ENCODE data around the gene NEGR1. TPM values are rescaled to one million over a fixed set of nuclear protein-coding genes. Genes with fewer than 3 reads are reported as not detected.

The NEGR1 gene
- total RNA-seq, 1 experiment from 2014 or later: 0.05 TPM

DNA sequence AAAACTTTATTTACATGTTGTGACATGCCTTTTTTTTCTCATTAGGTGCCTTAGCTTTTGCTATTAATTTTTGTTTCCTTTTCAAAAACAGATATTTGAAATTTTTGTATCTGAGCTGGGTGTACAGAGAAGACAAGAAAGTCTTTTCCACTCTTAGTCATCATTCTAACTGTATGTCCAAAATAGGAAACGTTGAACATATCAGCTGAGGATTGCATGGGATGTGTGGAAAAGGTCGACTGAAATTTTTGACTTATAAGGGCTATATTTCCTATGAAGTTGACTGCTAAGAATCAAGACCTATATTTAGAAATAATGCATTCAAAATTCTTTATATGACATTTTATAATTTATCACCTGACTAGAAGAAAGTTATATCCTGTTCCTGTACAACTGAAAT, 931.5 kb downstream of the NEGR1 start:
- H3K79me2 ChIP-seq (ENCODE audit: insufficient read depth, low read length): no peaks in the 10 kb centered on the region
- H3K27ac ChIP-seq (ENCODE audit: low read depth, low read length): no peak overlapping the region
- no peaks in the 10 kb centered on the region for H3K27me3 ChIP-seq (ENCODE audit: insufficient read depth, low read length)
- H3K9me2 ChIP-seq (ENCODE audit: insufficient read depth): no peaks in the 10 kb centered on the region
- H3K9me3 ChIP-seq (ENCODE audit: control insufficient read depth in 1 of 2, insufficient read depth in 1 of 2, low read depth in 1 of 2, low read length in 2 of 2): no peaks in the 10 kb centered on the region
- RAD21 ChIA-PET (ENCODE audit: low non-redundant PET in 1 of 2, low total read pairs in 2 of 2, uncharacterized antibody in 2 of 2, unreplicated experiment in 2 of 2): no interaction called here
- H3K36me3 ChIP-seq (ENCODE audit: control insufficient read depth in 1 of 2, insufficient read depth in 2 of 2, low read length in 2 of 2): no peaks in the 10 kb centered on the region
- DNase-seq (ENCODE audit: low read depth, low spot score) (no peak), ATAC-seq (no peak)
- no peak overlapping the region for H3K9ac ChIP-seq (ENCODE audit: low read length)
- BruUV-seq (replicated peaks): no TSS peak
- H4K20me1 ChIP-seq (ENCODE audit: insufficient read depth): no peaks in the 10 kb centered on the region
- TF ChIP-seq TCF7L2 (IDR thresholded peaks at IDR 0.05; ENCODE audit: borderline replicate concordance, extremely low read depth, insufficient read depth, insufficient read length): no peak
- TF ChIP-seq SP1 (IDR thresholded peaks at IDR 0.05; ENCODE audit: low read depth): no peak
- TF ChIP-seq ZNF274 (IDR thresholded peaks at IDR 0.05; ENCODE audit: low read depth, low read length): no peak
- TF ChIP-seq, protein P1, sequence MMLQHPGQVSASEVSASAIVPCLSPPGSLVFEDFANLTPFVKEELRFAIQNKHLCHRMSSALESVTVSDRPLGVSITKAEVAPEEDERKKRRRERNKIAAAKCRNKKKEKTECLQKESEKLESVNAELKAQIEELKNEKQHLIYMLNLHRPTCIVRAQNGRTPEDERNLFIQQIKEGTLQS (IDR thresholded peaks at IDR 0.05): no peak
- TF ChIP-seq, protein P2, sequence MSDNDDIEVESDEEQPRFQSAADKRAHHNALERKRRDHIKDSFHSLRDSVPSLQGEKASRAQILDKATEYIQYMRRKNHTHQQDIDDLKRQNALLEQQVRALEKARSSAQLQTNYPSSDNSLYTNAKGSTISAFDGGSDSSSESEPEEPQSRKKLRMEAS (IDR thresholded peaks at IDR 0.05): no peak
- TF ChIP-seq ELF1 (IDR thresholded peaks at IDR 0.05; ENCODE audit: borderline replicate concordance, low read depth): no peak
- no peak for TF ChIP-seq POLR2AphosphoS5 (IDR thresholded peaks at IDR 0.05; ENCODE audit: low read depth, low read length)
- no peak for TF ChIP-seq EGR1 (IDR thresholded peaks at IDR 0.05; ENCODE audit: low read depth)
- H3K4me3 ChIP-seq (replicated peaks in 1 of 2; ENCODE audit: low read depth in 1 of 2, low read length in 2 of 2): no peak overlapping the region
- H2AFZ ChIP-seq (ENCODE audit: low read depth, low read length, poor library complexity, severe bottlenecking): no peak overlapping the region
- no peaks in the 10 kb centered on the region for H3K4me1 ChIP-seq (ENCODE audit: control insufficient read depth in 1 of 2, insufficient read depth in 2 of 2, low read length in 2 of 2)
- intact Hi-C loops (cut with micrococcal nuclease): no loop called here
- CTCF ChIA-PET: no interaction called here
- H3K4me2 ChIP-seq (ENCODE audit: low read length): no peak overlapping the region
- POLR2A ChIA-PET: no interaction called here

DNA sequence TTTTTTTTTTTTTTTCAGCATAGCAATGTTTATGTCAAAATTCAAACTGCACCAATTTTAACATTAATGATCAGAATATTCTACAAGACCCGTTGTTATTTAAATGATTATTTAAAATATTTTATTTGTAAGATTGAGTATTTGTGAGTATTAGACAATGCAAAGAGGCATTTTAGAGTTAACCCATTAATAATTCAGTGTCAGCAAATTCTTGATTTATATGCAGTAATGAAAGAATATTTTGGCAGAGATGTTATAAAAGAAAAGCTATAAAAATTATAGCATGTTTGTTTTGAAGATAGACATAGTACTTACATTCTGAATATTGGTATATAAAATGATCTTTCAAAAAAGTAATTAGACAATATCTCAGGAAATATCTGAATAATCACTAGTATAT, 932.0 kb downstream of the NEGR1 start:
- intact Hi-C loops (cut with micrococcal nuclease): no loop called here
- RAD21 ChIA-PET (ENCODE audit: low non-redundant PET in 1 of 2, low total read pairs in 2 of 2, uncharacterized antibody in 2 of 2, unreplicated experiment in 2 of 2): no interaction called here
- no TSS peak for BruUV-seq (replicated peaks)

More for the DNA sequence above, 932.0 kb downstream of the NEGR1 start:
- Histone ChIP-seq H4K20me1 (ENCODE audit: insufficient read depth) (no peaks in the 10 kb centered on the region), H3K27me3 (ENCODE audit: insufficient read depth, low read length) (no peaks in the 10 kb centered on the region), H3K9me3 (ENCODE audit: control insufficient read depth in 1 of 2, insufficient read depth in 1 of 2, low read depth in 1 of 2, low read length in 2 of 2) (no peaks in the 10 kb centered on the region), H2AFZ (ENCODE audit: low read depth, low read length, poor library complexity, severe bottlenecking) (no peak overlapping the region), H3K79me2 (ENCODE audit: insufficient read depth, low read length) (no peaks in the 10 kb centered on the region), H3K4me3 (replicated peaks in 1 of 2; ENCODE audit: low read depth in 1 of 2, low read length in 2 of 2) (no peak overlapping the region), H3K4me2 (ENCODE audit: low read length) (no peak overlapping the region), H3K9me2 (ENCODE audit: insufficient read depth) (no peaks in the 10 kb centered on the region), H3K36me3 (ENCODE audit: control insufficient read depth in 1 of 2, insufficient read depth in 2 of 2, low read length in 2 of 2) (no peaks in the 10 kb centered on the region), H3K9ac (ENCODE audit: low read length) (no peak overlapping the region), H3K4me1 (ENCODE audit: control insufficient read depth in 1 of 2, insufficient read depth in 2 of 2, low read length in 2 of 2) (no peaks in the 10 kb centered on the region), H3K27ac (ENCODE audit: low read depth, low read length) (no peak overlapping the region)
- DNase-seq (ENCODE audit: low read depth, low spot score) (no peak), ATAC-seq (no peak)
- TF ChIP-seq SRF (IDR thresholded peaks at IDR 0.05; ENCODE audit: low read depth): no peak
- TF ChIP-seq, protein P2 (IDR thresholded peaks at IDR 0.05): no peak
- no peak for TF ChIP-seq ZFX (IDR thresholded peaks at IDR 0.05)
- TF ChIP-seq SIN3A (IDR thresholded peaks at IDR 0.05; ENCODE audit: low read depth): no peak
- TF ChIP-seq EZH2 (IDR thresholded peaks at IDR 0.05): no peak
- TF ChIP-seq CEBPB (IDR thresholded peaks at IDR 0.05; ENCODE audit: low read depth): no peak
- TF ChIP-seq CTCF (IDR thresholded peaks at IDR 0.05 in 2 of 3, conservative IDR thresholded peaks at IDR 0.05 in 1 of 3; ENCODE audit: borderline replicate concordance in 1 of 3, insufficient read depth in 1 of 3, low read depth in 2 of 3, low read length in 2 of 3): no peak
- ChIA-PET CTCF (no interaction called here), POLR2A (no interaction called here)
